K562 (cell line): ENCODE results near the gene CNTRL. TPM values are rescaled to one million over a fixed set of nuclear protein-coding genes. Genes with fewer than 3 reads are reported as not detected.

Experiments used
- CBFB ChIP-seq: sonication (generic); formaldehyde crosslinking; IDR thresholded peaks from 2 replicates; pipeline ENCODE4 v1.4.0; 2020; ENCODE audit warnings: mild to moderate bottlenecking, missing genetic modification reagents
- FUS ChIP-seq: fragments of 200-400 bp; formaldehyde crosslinking; optimal IDR thresholded peaks from 2 replicates; pipeline ENCODE3; 2017; ENCODE audit warnings: low read depth, low read length
- ILF3 ChIP-seq: fragments of 450-650 bp; IDR thresholded peaks from 2 replicates; pipeline ENCODE4 v1.6.1; 2018; ENCODE audit warnings: antibody characterized with exemption, mild to moderate bottlenecking, moderate library complexity, borderline replicate concordance
- IRF1 ChIP-seq: sonication (generic); formaldehyde crosslinking; IDR thresholded peaks from 2 replicates; pipeline ENCODE4 v1.8.0; 2022; ENCODE audit warnings: missing genetic modification reagents, mild to moderate bottlenecking, borderline replicate concordance
- KDM1A ChIP-seq, 2 experiments: fragments of 450-650 bp; IDR thresholded peaks; 2 replicates each; pipeline ENCODE4 v1.6.1; 2016; ENCODE audit warnings: mild to moderate bottlenecking in 2 of 2
- LCOR ChIP-seq: sonication (generic); formaldehyde crosslinking; IDR thresholded peaks from 2 replicates; pipeline ENCODE4 v1.8.0; 2022; ENCODE audit warnings: mild to moderate bottlenecking, missing genetic modification reagents
- NFRKB ChIP-seq: fragments of 450-650 bp; IDR thresholded peaks from 2 replicates; pipeline ENCODE4 v1.6.1; 2016; ENCODE audit warnings: low read depth
- PHF20 ChIP-seq: fragments of 450-650 bp; IDR thresholded peaks from 2 replicates; pipeline ENCODE4 v1.6.1; 2018; ENCODE audit not compliant: partially characterized antibody
- PTBP1 ChIP-seq: fragments of 200-400 bp; formaldehyde crosslinking; IDR thresholded peaks from 2 replicates; pipeline ENCODE4 v1.6.1; 2017; ENCODE audit warnings: low read depth, low read length
- RB1 ChIP-seq: fragments of 450-650 bp; IDR thresholded peaks from 2 replicates; pipeline ENCODE4 v1.6.1; 2017; ENCODE audit warnings: low read depth, mild to moderate bottlenecking
- RBM14 ChIP-seq: fragments of 200-400 bp; formaldehyde crosslinking; IDR thresholded peaks from 2 replicates; pipeline ENCODE4 v1.6.1; 2018; ENCODE audit warnings: low read depth, mild to moderate bottlenecking, low read length, moderate library complexity, borderline replicate concordance; ENCODE audit not compliant: insufficient read depth
- RUNX1 ChIP-seq: sonication (generic); IDR thresholded peaks from 2 replicates; pipeline ENCODE4 v1.6.1; 2016; ENCODE audit warnings: antibody characterized with exemption, low read depth
- SPI1 ChIP-seq: IDR thresholded peaks from 2 replicates; pipeline ENCODE4 v1.6.1; 2011; ENCODE audit warnings: low read depth, low read length, control low read depth, borderline replicate concordance
- TCFL5 ChIP-seq: fragments of 250-450 bp; sonication (Bioruptor Pico); conservative IDR thresholded peaks from 2 replicates; pipeline ENCODE4 v1.6.1; 2021; ENCODE audit warnings: mild to moderate bottlenecking, moderate library complexity, matching md5 sums
- ZBTB12 ChIP-seq: fragments of 250-450 bp; sonication (Bioruptor Pico); IDR thresholded peaks from 2 replicates; pipeline ENCODE4 v1.4.0; 2020
- ZBTB17 ChIP-seq: fragments of 450-650 bp; formaldehyde crosslinking; IDR thresholded peaks from 2 replicates; pipeline ENCODE4 v1.4.0; 2020; ENCODE audit warnings: mild to moderate bottlenecking
- ZNF263 ChIP-seq: sonication (generic); formaldehyde crosslinking; IDR thresholded peaks from 2 replicates; pipeline ENCODE4 v1.8.0; 2022; ENCODE audit warnings: mild to moderate bottlenecking, missing genetic modification reagents, borderline replicate concordance
- ZNF512 ChIP-seq: IDR thresholded peaks from 2 replicates; pipeline ENCODE4 v1.6.1; 2016; ENCODE audit warnings: missing genetic modification characterization, missing compliant biosample characterization
- ZNF668 ChIP-seq: fragments of 250-450 bp; sonication (Bioruptor Pico); IDR thresholded peaks from 2 replicates; pipeline ENCODE4 v1.8.0; 2022; ENCODE audit warnings: mild to moderate bottlenecking, inconsistent platforms
- ZNF699 ChIP-seq: fragments of 250-450 bp; sonication (Bioruptor Pico); IDR thresholded peaks from 2 replicates; pipeline ENCODE4 v1.8.0; 2021; ENCODE audit warnings: mild to moderate bottlenecking, moderate library complexity; ENCODE audit not compliant: insufficient replicate concordance
- polyA plus RNA-seq, 8 experiments: library from polyadenylated mRNA; depleted of rRNA in 4 of 8; stranded (reverse) in 5 of 8; unstranded in 3 of 8; fragments of >200 nt; fragmentation: Nextera tagmentation in 2 of 8; fragmentation: Illumina TruSeq in 1 of 8; extraction: Ambion mirVana in 2 of 8; extraction: Trizol in 1 of 8; gene quantifications; 2 replicates each; pipeline versions ENCODE4 v1.2.1 to v1.2.3, GENCODE V29; 2011 to 2014; ENCODE audit warnings: inconsistent platforms in 1 of 8, missing spikeins in 1 of 8
- total RNA-seq, 7 experiments: library from RNA; depleted of rRNA in 6 of 7; stranded (reverse); fragments of >200 nt in 6 of 7; fragmentation: Illumina TruSeq in 2 of 7; extraction: Trizol in 2 of 7; gene quantifications; 2 replicates each; pipeline versions ENCODE4 v1.2.1 to v1.2.3, GENCODE V29; 2011 to 2021; ENCODE audit warnings: low replicate concordance in 1 of 7
- TF ChIP-seq, protein P1 (sequence below): fragments of 450-650 bp; formaldehyde crosslinking; IDR thresholded peaks from 2 replicates; pipeline ENCODE4 v1.4.0; 2022; ENCODE audit warnings: missing genetic modification characterization
- TF ChIP-seq, protein P2 (sequence below): fragments of 450-650 bp; formaldehyde crosslinking; IDR thresholded peaks from 2 replicates; pipeline ENCODE4 v1.4.0; 2020; ENCODE audit warnings: mild to moderate bottlenecking, moderate library complexity

CNTRL gene
- total and polyA plus RNA-seq, 9 of the 15 experiments (the other 6 are each of a cell fraction or from before 2014, with no cell fraction given), result 9.2 to 28.9 (median 20.5) TPM

- TF ChIP-seq ZNF699 (CRISPR knock-in tag) (no peak), RUNX1 (0 out of 2 replicates have a peak, but pooled peaks have one; percentile 48), ZNF668 (CRISPR knock-in tag) (no peak), SPI1 (no peak), IRF1 (peak; percentile 93; the same call in 1 of the 2 replicates), ZNF263 (CRISPR knock-in tag) (no peak; the same call in 1 of the 2 replicates), LCOR (CRISPR knock-in tag) (peak; percentile 99), RB1 (peak; percentile 96), TCFL5 (CRISPR knock-in tag) (no peak), KDM1A (IDR thresholded peaks at IDR 0.05) (peak in 1 of 2 experiments; percentile 42; a peak in 2 of 4 replicates), ZBTB12 (CRISPR knock-in tag) (no peak), CBFB (peak; percentile 77; the same call in 1 of the 2 replicates), NFRKB (peak; percentile 96), RBM14 (no peak), ILF3 (no peak), ZBTB17 (CRISPR knock-in tag) (0 out of 2 replicates have a peak, but pooled peaks have one; percentile 81), PHF20 (peak; percentile 68), ZNF512 (tag) (no peak), PTBP1 (no peak), FUS (peak; percentile 43)
- TF ChIP-seq, protein P1, sequence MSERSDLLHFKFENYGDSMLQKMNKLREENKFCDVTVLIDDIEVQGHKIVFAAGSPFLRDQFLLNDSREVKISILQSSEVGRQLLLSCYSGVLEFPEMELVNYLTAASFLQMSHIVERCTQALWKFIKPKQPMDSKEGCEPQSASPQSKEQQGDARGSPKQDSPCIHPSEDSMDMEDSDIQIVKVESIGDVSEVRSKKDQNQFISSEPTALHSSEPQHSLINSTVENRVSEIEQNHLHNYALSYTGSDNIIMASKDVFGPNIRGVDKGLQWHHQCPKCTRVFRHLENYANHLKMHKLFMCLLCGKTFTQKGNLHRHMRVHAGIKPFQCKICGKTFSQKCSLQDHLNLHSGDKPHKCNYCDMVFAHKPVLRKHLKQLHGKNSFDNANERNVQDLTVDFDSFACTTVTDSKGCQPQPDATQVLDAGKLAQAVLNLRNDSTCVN (CRISPR knock-in tag), result no peak
- TF ChIP-seq, protein P2, sequence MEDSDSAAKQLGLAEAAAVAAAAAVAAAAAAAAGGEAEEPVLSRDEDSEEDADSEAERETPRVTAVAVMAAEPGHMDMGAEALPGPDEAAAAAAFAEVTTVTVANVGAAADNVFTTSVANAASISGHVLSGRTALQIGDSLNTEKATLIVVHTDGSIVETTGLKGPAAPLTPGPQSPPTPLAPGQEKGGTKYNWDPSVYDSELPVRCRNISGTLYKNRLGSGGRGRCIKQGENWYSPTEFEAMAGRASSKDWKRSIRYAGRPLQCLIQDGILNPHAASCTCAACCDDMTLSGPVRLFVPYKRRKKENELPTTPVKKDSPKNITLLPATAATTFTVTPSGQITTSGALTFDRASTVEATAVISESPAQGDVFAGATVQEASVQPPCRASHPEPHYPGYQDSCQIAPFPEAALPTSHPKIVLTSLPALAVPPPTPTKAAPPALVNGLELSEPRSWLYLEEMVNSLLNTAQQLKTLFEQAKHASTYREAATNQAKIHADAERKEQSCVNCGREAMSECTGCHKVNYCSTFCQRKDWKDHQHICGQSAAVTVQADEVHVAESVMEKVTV (CRISPR knock-in tag), result no peak
Measured at GRCh38 chr9:121074370-121075250, at the start of gene CNTRL (continued).
